AG04450 (cell line): ENCODE results near the gene MRPL42. TPM values are rescaled to one million over a fixed set of nuclear protein-coding genes. Genes with fewer than 3 reads are reported as not detected.
A peak's percentile ranks its signal among the peaks of the same experiment; 100 is the strongest.

Experiments
- CTCF ChIA-PET: fragments of 300-600, 350-600 bp; formaldehyde crosslinking; extraction: SDS; loops from one replicate; lab custom pipeline; 2022; ENCODE audit warnings: antibody characterized with exemption, inconsistent platforms; lab: Charles Lee
- POLR2A ChIA-PET: fragments of 350-600 bp; formaldehyde crosslinking; extraction: SDS; loops from one replicate; lab custom pipeline; 2021; ENCODE audit warnings: antibody characterized with exemption, inconsistent platforms; lab: Yijun Ruan, JAX
- DNase-seq: peaks from one replicate; pipeline ENCODE4 v3.0.0-alpha.2; 2011; ENCODE audit warnings: low read depth, low spot score
- H3K27ac ChIP-seq: one replicate; pipeline ENCODE4 v1.5.1; 2012; ENCODE audit warnings: low read depth, low read length, control low read depth
- H3K27me3 ChIP-seq: one replicate; pipeline ENCODE4 v1.6.0; 2012; ENCODE audit warnings: low read length; ENCODE audit not compliant: control insufficient read depth, insufficient read depth
- H3K4me3 ChIP-seq: 2 replicates; pipeline ENCODE4 v1.5.1; 2011; ENCODE audit warnings: mild to moderate bottlenecking, low read depth, low read length, control low read depth
- H3K9me3 ChIP-seq: 2 replicates; pipeline ENCODE4 v1.5.1; 2012; ENCODE audit warnings: low read length; ENCODE audit not compliant: control insufficient read depth, insufficient read depth
- CTCF ChIP-seq: IDR thresholded peaks from 2 replicates; pipeline ENCODE4 v1.5.1; 2011; ENCODE audit warnings: low read depth, low read length, control low read depth, inconsistent platforms
- polyA plus RNA-seq: library from polyadenylated mRNA; depleted of rRNA; stranded (reverse); fragments of >200 nt; gene quantifications from 2 replicates; pipeline ENCODE4 v1.2.3, GENCODE V29; 2011

MRPL42 gene
- polyA plus RNA-seq, 1 experiment: 100 TPM

- POLR2A ChIA-PET: interaction anchor here (1.5 kb wide), 1 partner anchor 13 kb away, joined by 4 read pairs; no protein-coding TSS in a partner anchor
- Histone ChIP-seq H3K9me3 (no peaks in the 10 kb centered on the region; the same call in 1 of the 2 replicates), H3K4me3 (peak overlapping the region; percentile 77), H3K27ac (peak overlapping the region; percentile 31), H3K27me3 (no peaks in the 10 kb centered on the region)
- no peak for TF ChIP-seq CTCF
- CTCF ChIA-PET: interaction anchor here (1.4 kb wide), 1 partner anchor 22 kb away, joined by 3 read pairs; no protein-coding TSS in a partner anchor
- no peak for DNase-seq
These were observed 26.2 kb upstream of the MRPL42 start for GRCh38 chr12:93441081-93441616.

DNA sequence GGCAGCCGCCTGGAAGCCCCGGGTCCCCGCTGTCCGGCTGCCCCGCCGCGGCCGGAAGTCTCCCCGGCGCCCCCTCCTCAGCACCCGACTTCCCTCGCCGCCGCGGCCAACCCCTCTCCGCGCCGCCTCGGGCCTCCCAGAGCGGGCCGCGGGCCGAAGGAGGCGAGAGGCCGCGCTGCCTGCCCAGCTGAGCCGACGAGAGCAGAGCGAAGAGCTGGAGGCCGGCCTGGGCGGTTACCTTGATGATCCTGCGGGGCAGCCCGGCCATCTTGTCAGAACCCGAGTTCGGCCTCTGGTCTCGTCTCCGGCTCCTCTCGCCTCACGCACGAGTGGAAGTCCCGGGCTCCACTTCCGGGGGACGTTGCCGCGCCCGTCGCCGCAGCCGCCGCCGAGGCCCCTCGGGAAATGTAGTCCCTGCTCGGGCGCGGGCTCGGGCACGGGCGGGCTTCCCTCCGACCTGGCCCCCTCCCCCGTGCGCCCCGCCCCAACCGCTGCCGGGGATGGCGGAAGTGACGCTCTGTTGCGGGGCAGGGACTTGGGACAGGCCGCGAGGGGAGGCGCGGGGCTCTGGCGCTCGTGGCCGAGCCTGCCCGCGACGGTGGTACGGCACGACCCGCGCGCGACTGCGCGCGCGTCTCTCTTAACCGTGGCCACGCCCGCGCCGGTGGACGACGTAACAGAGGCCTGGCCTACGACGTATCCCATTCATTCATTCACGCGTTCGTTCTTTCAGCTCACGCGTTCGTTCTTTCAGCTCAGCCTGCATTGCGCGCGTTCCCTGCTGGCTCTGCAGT is 25.5 kb upstream of the MRPL42 start, which contains the start of gene UBE2N:
UBE2N (minus strand) TSS at position 331 of the 794 bp plus-strand sequence; CDS start at position 268, 63 bp downstream.
- no peaks in the 10 kb centered on the region for H3K27me3 ChIP-seq
- no peaks in the 10 kb centered on the region; the same call in 1 of the 2 replicates for H3K9me3 ChIP-seq
- peak within 1 kb of the TSS; percentile 92 for H3K27ac ChIP-seq
- H3K4me3 ChIP-seq: peak within 1 kb of the TSS; percentile 77
- no peak for TF ChIP-seq CTCF
- CTCF ChIA-PET: interaction anchor here (1.4 kb wide), 1 partner anchor 22 kb away, joined by 3 read pairs; no protein-coding TSS in a partner anchor
- peak; percentile 84 for DNase-seq
- POLR2A ChIA-PET: interaction anchor here (0.6 to 1.5 kb wide), 3 partner anchors 14 to 657 kb away, joined by 3 to 4 read pairs (median 3); no protein-coding TSS in a partner anchor

- H3K27me3 ChIP-seq: no peaks in the 10 kb centered on the region
- DNase-seq: no peak
- no peaks in the 10 kb centered on the region; the same call in 1 of the 2 replicates for H3K9me3 ChIP-seq
- TF ChIP-seq CTCF: 0 out of 2 replicates have a peak, but pooled peaks have one; percentile 9
- peak overlapping the region; percentile 92 for H3K27ac ChIP-seq
- CTCF ChIA-PET: interaction anchor here (1.0 to 1.9 kb wide), 3 partner anchors 23 to 25 kb away, joined by 3 to 5 read pairs (median 4); no protein-coding TSS in a partner anchor
- POLR2A ChIA-PET: interaction anchor here (0.6 to 1.5 kb wide), 3 partner anchors 15 to 656 kb away, joined by 3 to 4 read pairs (median 3); no protein-coding TSS in a partner anchor
- H3K4me3 ChIP-seq: peak overlapping the region; percentile 77
These were observed 24.6 kb upstream of the MRPL42 start for GRCh38 chr12:93442411-93443340.

- no peak for TF ChIP-seq CTCF
- Histone ChIP-seq H3K27me3 (no peaks in the 10 kb centered on the region), H3K9me3 (no peaks in the 10 kb centered on the region; the same call in 1 of the 2 replicates), H3K27ac (no peak overlapping the region), H3K4me3 (no peak overlapping the region)
- DNase-seq: no peak
- POLR2A ChIA-PET: no interaction called here
- CTCF ChIA-PET: interaction anchor here (1.0 to 1.9 kb wide), 2 partner anchors 24 kb away, joined by 4 to 5 read pairs; no protein-coding TSS in a partner anchor
These were observed 23.7 kb upstream of the MRPL42 start for GRCh38 chr12:93443576-93443975.
